ENCODE results near the gene TMEM267. TPM values are rescaled to one million over a fixed set of nuclear protein-coding genes. Genes with fewer than 3 reads are reported as not detected.
"Not testable (repeated sequence)": the region's sequence is repeated elsewhere in the genome, so short reads cannot be mapped to it uniquely, and the experiment has no call there.

TMEM267 gene
- total and polyA plus RNA-seq, 4 donors: 7.4 to 16.5 (median 12.2) TPM

- 45 to 78% methylated on average over 2 of the region's 2 CpGs for WGBS, 2 donors
- no peaks in the 10 kb centered on the region for H3K9me3 ChIP-seq (ENCODE audit: control insufficient read depth in 4 of 4, insufficient read depth in 3 of 4, low read length in 3 of 4)
- no peak for DNase-seq
- H3K4me1 ChIP-seq (ENCODE audit: control insufficient read depth in 5 of 5, insufficient read depth in 5 of 5, low read length in 5 of 5): no peaks in the 10 kb centered on the region
- TF ChIP-seq CTCF (IDR thresholded peaks at IDR 0.05; ENCODE audit: control extremely low read depth, extremely low read depth): no peak
- ATAC-seq (ENCODE audit: insufficient read depth, low FRiP score): peak; percentile 77
- H3K9ac ChIP-seq (ENCODE audit: insufficient read depth in 1 of 2, low read length in 2 of 2): no peak overlapping the region
- no peak overlapping the region for H3K4me3 ChIP-seq
- H3K27me3 ChIP-seq (ENCODE audit: control insufficient read depth in 3 of 3, insufficient read depth in 3 of 3, low read length in 2 of 3): no peaks in the 10 kb centered on the region
- H3K36me3 ChIP-seq (ENCODE audit: control insufficient read depth in 4 of 4, insufficient read depth in 4 of 4, low read length in 4 of 4): no peaks in the 10 kb centered on the region
- H3K27ac ChIP-seq (ENCODE audit: low read depth in 1 of 2, low read length in 1 of 2): peak overlapping the region in 1 of 2 donors; percentile 48
These were observed 73.8 kb downstream of the TMEM267 start for GRCh38 chr5:43409809-43410271.

- ATAC-seq (ENCODE audit: insufficient read depth, low FRiP score); H3K36me3 ChIP-seq (ENCODE audit: control insufficient read depth in 4 of 4, insufficient read depth in 4 of 4, low read length in 4 of 4); H3K9me3 ChIP-seq (ENCODE audit: control insufficient read depth in 4 of 4, insufficient read depth in 3 of 4, low read length in 3 of 4); H3K27ac ChIP-seq (ENCODE audit: low read depth in 1 of 2, low read length in 1 of 2); H3K4me3 ChIP-seq; H3K4me1 ChIP-seq (ENCODE audit: control insufficient read depth in 5 of 5, insufficient read depth in 5 of 5, low read length in 5 of 5); DNase-seq; H3K9ac ChIP-seq (ENCODE audit: insufficient read depth in 1 of 2, low read length in 2 of 2): not testable (repeated sequence)
- peaks cover 0 to 21% (median 11%) of the 10 kb centered on the region in 3 donors for H3K27me3 ChIP-seq (ENCODE audit: control insufficient read depth in 3 of 3, insufficient read depth in 3 of 3, low read length in 2 of 3)
- WGBS, 2 donors: 89% methylated on average over 16 of the region's 16 CpGs
These were observed 81.1 kb downstream of the TMEM267 start for GRCh38 chr5:43402524-43403066.

GRCh38 chr5:43401827-43402226 is 81.8 kb downstream of the TMEM267 start:
- Histone ChIP-seq H3K27ac (ENCODE audit: low read depth in 1 of 2, low read length in 1 of 2) (no peak overlapping the region), H3K9ac (ENCODE audit: insufficient read depth in 1 of 2, low read length in 2 of 2) (no peak overlapping the region), H3K4me3 (no peak overlapping the region), H3K36me3 (ENCODE audit: control insufficient read depth in 4 of 4, insufficient read depth in 4 of 4, low read length in 4 of 4) (no peaks in the 10 kb centered on the region), H3K27me3 (ENCODE audit: control insufficient read depth in 3 of 3, insufficient read depth in 3 of 3, low read length in 2 of 3) (peaks cover 0 to 24% (median 19%) of the 10 kb centered on the region in 3 donors), H3K9me3 (ENCODE audit: control insufficient read depth in 4 of 4, insufficient read depth in 3 of 4, low read length in 3 of 4) (no peaks in the 10 kb centered on the region), H3K4me1 (ENCODE audit: control insufficient read depth in 5 of 5, insufficient read depth in 5 of 5, low read length in 5 of 5) (peaks cover 0 to 5% (median 0%) of the 10 kb centered on the region in 5 donors)
- ATAC-seq (ENCODE audit: insufficient read depth, low FRiP score) (no peak), DNase-seq (no peak)
- WGBS, 2 donors: 60 to 67% methylated on average over 1 of the region's 1 CpG
- TF ChIP-seq CTCF (IDR thresholded peaks at IDR 0.05; ENCODE audit: control extremely low read depth, extremely low read depth): no peak

GRCh38 chr5:43400082-43400481 is 83.6 kb downstream of the TMEM267 start:
- Histone ChIP-seq H3K4me1 (ENCODE audit: control insufficient read depth in 5 of 5, insufficient read depth in 5 of 5, low read length in 5 of 5) (peaks cover 0 to 6% (median 0%) of the 10 kb centered on the region in 5 donors), H3K36me3 (ENCODE audit: control insufficient read depth in 4 of 4, insufficient read depth in 4 of 4, low read length in 4 of 4) (no peaks in the 10 kb centered on the region), H3K9me3 (ENCODE audit: control insufficient read depth in 4 of 4, insufficient read depth in 3 of 4, low read length in 3 of 4) (no peaks in the 10 kb centered on the region), H3K27me3 (ENCODE audit: control insufficient read depth in 3 of 3, insufficient read depth in 3 of 3, low read length in 2 of 3) (peaks cover 0 to 37% (median 30%) of the 10 kb centered on the region in 3 donors), H3K27ac (ENCODE audit: low read depth in 1 of 2, low read length in 1 of 2) (no peak overlapping the region), H3K4me3 (no peak overlapping the region), H3K9ac (ENCODE audit: insufficient read depth in 1 of 2, low read length in 2 of 2) (no peak overlapping the region)
- WGBS, 2 donors: 89 to 91% methylated on average over 3 of the region's 3 CpGs
- DNase-seq (peak in 1 of 3 donors; percentile 34), ATAC-seq (ENCODE audit: insufficient read depth, low FRiP score) (no peak)
- no peak for TF ChIP-seq CTCF (IDR thresholded peaks at IDR 0.05; ENCODE audit: control extremely low read depth, extremely low read depth)

Measured in lung (tissue), 12 donors.